Smooth muscle cell (in vitro differentiated cells): ENCODE results near the gene C6orf136. TPM values are rescaled to one million over a fixed set of nuclear protein-coding genes. Genes with fewer than 3 reads are reported as not detected.

Source experiments
- DNase-seq: peaks from one replicate; lab custom pipeline; 2025; ENCODE audit not compliant: unreplicated experiment; lab: John Stamatoyannopoulos, UW
- H2AFZ ChIP-seq: fragments of 200-600 bp; sonication (generic); 2 replicates; pipeline ENCODE4 v1.6.0; 2016; ENCODE audit warnings: antibody characterized with exemption, low read depth, mild to moderate bottlenecking
- H3F3A ChIP-seq: fragments of 200-600 bp; sonication (generic); 2 replicates; pipeline ENCODE4 v1.6.0; 2017; ENCODE audit warnings: antibody characterized with exemption, low read depth
- H3K27ac ChIP-seq: fragments of 200-600 bp; sonication (generic); 2 replicates; pipeline ENCODE4 v1.5.1; 2016; ENCODE audit warnings: low read depth, mild to moderate bottlenecking
- H3K27me3 ChIP-seq: fragments of 200-600 bp; sonication (generic); 2 replicates; pipeline ENCODE4 v1.6.1; 2016; ENCODE audit warnings: low read depth, mild to moderate bottlenecking
- H3K36me3 ChIP-seq: fragments of 200-600 bp; sonication (generic); 2 replicates; pipeline ENCODE4 v1.5.1; 2016; ENCODE audit warnings: low read depth
- H3K4me1 ChIP-seq: fragments of 200-600 bp; sonication (generic); 2 replicates; pipeline ENCODE4 v1.5.1; 2016; ENCODE audit warnings: low read depth
- H3K4me2 ChIP-seq: fragments of 200-600 bp; sonication (generic); 2 replicates; pipeline ENCODE4 v1.6.0; 2016; ENCODE audit warnings: mild to moderate bottlenecking
- H3K4me3 ChIP-seq: fragments of 200-600 bp; sonication (generic); 2 replicates; pipeline ENCODE4 v1.5.1; 2016; ENCODE audit warnings: mild to moderate bottlenecking
- H3K79me2 ChIP-seq: fragments of 200-600 bp; sonication (generic); 2 replicates; pipeline ENCODE4 v1.6.0; 2016; ENCODE audit warnings: low read depth, mild to moderate bottlenecking
- H3K9ac ChIP-seq: fragments of 200-600 bp; sonication (generic); 2 replicates; pipeline ENCODE4 v1.6.0; 2016; ENCODE audit warnings: low read depth
- H3K9me3 ChIP-seq: fragments of 200-600 bp; sonication (generic); replicated peaks from 2 replicates; pipeline ENCODE4 v1.5.1; 2016; ENCODE audit warnings: low read depth
- H4K20me1 ChIP-seq: fragments of 200-600 bp; sonication (generic); 2 replicates; pipeline ENCODE4 v1.6.0; 2016; ENCODE audit warnings: low read depth
- CTCF ChIP-seq: fragments of 200-600 bp; sonication (generic); IDR thresholded peaks from 2 replicates; pipeline ENCODE4 v1.5.1; 2017; ENCODE audit warnings: borderline replicate concordance, mild to moderate bottlenecking, antibody characterized with exemption; ENCODE audit not compliant: insufficient read depth, poor library complexity, severe bottlenecking
- WGBS: methylation state at CpG from one replicate; pipeline ENCODE4 v1.1.7; 2016; ENCODE audit warnings: low lambda C conversion rate; 5-methylcytosine and 5-hydroxymethylcytosine counted together
- polyA plus RNA-seq: library from polyadenylated mRNA; unstranded; fragments of >200 nt; fragmentation: Nextera tagmentation; extraction: Ambion mirVana; gene quantifications from 2 replicates; pipeline ENCODE4 v1.2.1, GENCODE V29; 2016
- total RNA-seq: library from RNA; depleted of rRNA; stranded (reverse); fragments of >200 nt; gene quantifications from 2 replicates; pipeline ENCODE4 v1.2.3, GENCODE V29; 2014

Gene C6orf136
- total and polyA plus RNA-seq, 2 experiments from 2014 or later: 1.8 to 5.3 TPM

GRCh38 chr6:30612687-30613248 lies 34.2 kb upstream of the C6orf136 start:
- Histone ChIP-seq H2AFZ (no peak overlapping the region), H3K79me2 (peaks cover 13% of the 10 kb centered on the region), H3K9ac (no peak overlapping the region), H3F3A (peaks cover 39% of the 10 kb centered on the region), H3K4me3 (no peak overlapping the region), H4K20me1 (peaks cover 70% of the 10 kb centered on the region), H3K9me3 (no peaks in the 10 kb centered on the region), H3K27me3 (no peaks in the 10 kb centered on the region), H3K36me3 (peaks cover 5% of the 10 kb centered on the region), H3K4me2 (peak overlapping the region; percentile 93), H3K27ac (peak overlapping the region; percentile 95), H3K4me1 (peaks cover 13% of the 10 kb centered on the region)
- TF ChIP-seq CTCF: no peak
- 30% methylated on average over 6 of the region's 6 CpGs for WGBS
- DNase-seq: no peak

- H3F3A ChIP-seq: peaks cover 39% of the 10 kb centered on the region
- H4K20me1 ChIP-seq: peaks cover 63% of the 10 kb centered on the region
- peak overlapping the region; percentile 45 for H3K9ac ChIP-seq
- no peaks in the 10 kb centered on the region for H3K27me3 ChIP-seq
- H3K79me2 ChIP-seq: peaks cover 17% of the 10 kb centered on the region
- no peak overlapping the region for H2AFZ ChIP-seq
- DNase-seq: no peak
- H3K27ac ChIP-seq: peak overlapping the region; percentile 95
- no peak for TF ChIP-seq CTCF
- H3K9me3 ChIP-seq: no peaks in the 10 kb centered on the region
- peak overlapping the region; percentile 77 for H3K4me3 ChIP-seq
- H3K4me2 ChIP-seq: peak overlapping the region; percentile 93
- H3K4me1 ChIP-seq: peaks cover 17% of the 10 kb centered on the region
- peaks cover 5% of the 10 kb centered on the region for H3K36me3 ChIP-seq
Observed at GRCh38 chr6:30613251-30614043, 33.5 kb upstream of the C6orf136 start.

- WGBS: 60% methylated on average over 8 of the region's 8 CpGs
- H3K4me2 ChIP-seq: peak overlapping the region; percentile 93
- H3K79me2 ChIP-seq: peaks cover 25% of the 10 kb centered on the region
- peaks cover 18% of the 10 kb centered on the region for H3K4me1 ChIP-seq
- H2AFZ ChIP-seq: no peak overlapping the region
- peaks cover 5% of the 10 kb centered on the region for H3K36me3 ChIP-seq
- H3K9ac ChIP-seq: peak overlapping the region; percentile 45
- TF ChIP-seq CTCF: no peak
- H3K4me3 ChIP-seq: peak overlapping the region; percentile 77
- no peak for DNase-seq
- no peaks in the 10 kb centered on the region for H3K9me3 ChIP-seq
- peaks cover 39% of the 10 kb centered on the region for H3F3A ChIP-seq
- peak overlapping the region; percentile 95 for H3K27ac ChIP-seq
- peaks cover 56% of the 10 kb centered on the region for H4K20me1 ChIP-seq
- no peaks in the 10 kb centered on the region for H3K27me3 ChIP-seq
Observed at GRCh38 chr6:30614044-30614842, 32.7 kb upstream of the C6orf136 start.
